Activated B cell treated with CpG ODN at 0.5 μM for 24 hours (primary cell): ENCODE data around the gene CACNA1I. TPM values are rescaled to one million over a fixed set of nuclear protein-coding genes. Genes with fewer than 3 reads are reported as not detected.

Experiments
- ATAC-seq: fragments of 200-7000 bp; cut with Tn5 transposase; one replicate; pipeline ENCODE4 v1.10.0; 2021; ENCODE audit warnings: low read depth, mild to moderate bottlenecking, moderate library complexity
- CTCF ChIA-PET: fragments of 350-600 bp; sonication (Branson Sonifier 250); formaldehyde crosslinking; loops from one replicate; lab custom pipeline; 2021; ENCODE audit warnings: antibody characterized with exemption; lab: Charles Lee
- POLR2A ChIA-PET: fragments of 350-600 bp; sonication (Branson Sonifier 250); formaldehyde crosslinking; loops from one replicate; lab custom pipeline; 2021; ENCODE audit warnings: antibody characterized with exemption; lab: Charles Lee
- DNase-seq: peaks from one replicate; pipeline ENCODE4 v3.0.0; 2022
- H3K27ac Mint-ChIP-seq: one replicate; pipeline ENCODE4 v1.8.0; 2020; ENCODE audit warnings: mixed read lengths
- H3K27me3 Mint-ChIP-seq: one replicate; pipeline ENCODE4 v1.8.0; 2021; ENCODE audit warnings: mixed read lengths
- H3K36me3 Mint-ChIP-seq: one replicate; pipeline ENCODE4 v1.8.0; 2021; ENCODE audit warnings: low read depth, mixed read lengths
- H3K4me1 Mint-ChIP-seq: one replicate; pipeline ENCODE4 v1.8.0; 2021; ENCODE audit warnings: mixed read lengths
- H3K4me3 Mint-ChIP-seq: one replicate; pipeline ENCODE4 v1.8.0; 2020; ENCODE audit warnings: mild to moderate bottlenecking, mixed read lengths
- H3K9me3 Mint-ChIP-seq: one replicate; pipeline ENCODE4 v1.8.0; 2020; ENCODE audit warnings: mixed read lengths
- CTCF ChIP-seq: fragments of 200-600 bp; IDR thresholded peaks from one replicate; pipeline ENCODE4 v1.8.0; 2022; ENCODE audit warnings: antibody characterized with exemption, mild to moderate bottlenecking
- intact Hi-C: fragments of 100-400 bp; cut with micrococcal nuclease; formaldehyde crosslinking; loops from one replicate; pipeline ENCODE4 v1.15.1; 2024
- total RNA-seq: library from RNA; stranded (reverse); gene quantifications from 2 replicates; pipeline ENCODE4 v1.2.3, GENCODE V29; 2022

The CACNA1I gene
- total RNA-seq, 1 donor from 2014 or later: not detected

- ATAC-seq (no peak), DNase-seq (no peak)
- Mint-ChIP-seq H3K4me1 (no peaks in the 10 kb centered on the region), H3K9me3 (no peaks in the 10 kb centered on the region), H3K4me3 (no peak overlapping the region), H3K27me3 (peaks cover 18% of the 10 kb centered on the region), H3K27ac (no peak overlapping the region), H3K36me3 (no peaks in the 10 kb centered on the region)
- ChIA-PET CTCF (interaction anchor here (0.8 to 1.6 kb wide), 3 partner anchors 317 to 411 kb away, joined by 3 to 6 read pairs (median 3); no protein-coding TSS in a partner anchor), POLR2A (no interaction called here)
- no peak for TF ChIP-seq CTCF
- intact Hi-C loops: no loop called here
These were observed 55.3 kb downstream of the CACNA1I start for GRCh38 chr22:39625569-39626537.

- TF ChIP-seq CTCF: no peak
- Mint-ChIP-seq H3K9me3 (no peaks in the 10 kb centered on the region), H3K27me3 (peaks cover 18% of the 10 kb centered on the region), H3K27ac (no peak overlapping the region), H3K4me1 (no peaks in the 10 kb centered on the region), H3K36me3 (no peaks in the 10 kb centered on the region), H3K4me3 (no peak overlapping the region)
- intact Hi-C loops: no loop called here
- CTCF ChIA-PET: no interaction called here
- POLR2A ChIA-PET: no interaction called here
- DNase-seq (no peak), ATAC-seq (no peak)
These were observed 56.7 kb downstream of the CACNA1I start for GRCh38 chr22:39627208-39627607.

- intact Hi-C loops: no loop called here
- Mint-ChIP-seq H3K27ac (no peak overlapping the region), H3K4me3 (no peak overlapping the region), H3K4me1 (no peaks in the 10 kb centered on the region), H3K36me3 (no peaks in the 10 kb centered on the region), H3K27me3 (peaks cover 18% of the 10 kb centered on the region), H3K9me3 (no peaks in the 10 kb centered on the region)
- ChIA-PET CTCF (no interaction called here), POLR2A (no interaction called here)
- DNase-seq: no peak
- TF ChIP-seq CTCF: no peak
- no peak for ATAC-seq
These were observed 57.5 kb downstream of the CACNA1I start for GRCh38 chr22:39627865-39628562.

- no peak for DNase-seq
- H3K27ac Mint-ChIP-seq: no peak overlapping the region
- no peaks in the 10 kb centered on the region for H3K4me1 Mint-ChIP-seq
- H3K36me3 Mint-ChIP-seq: no peaks in the 10 kb centered on the region
- H3K4me3 Mint-ChIP-seq: no peak overlapping the region
- intact Hi-C loops: no loop called here
- POLR2A ChIA-PET: no interaction called here
- no peak for TF ChIP-seq CTCF
- no peak for ATAC-seq
- peaks cover 18% of the 10 kb centered on the region for H3K27me3 Mint-ChIP-seq
- CTCF ChIA-PET: no interaction called here
- no peaks in the 10 kb centered on the region for H3K9me3 Mint-ChIP-seq
These were observed 58.1 kb downstream of the CACNA1I start for GRCh38 chr22:39628563-39629080.

- POLR2A ChIA-PET: no interaction called here
- CTCF ChIA-PET: no interaction called here
- Mint-ChIP-seq H3K27me3 (peaks cover 19% of the 10 kb centered on the region), H3K36me3 (no peaks in the 10 kb centered on the region), H3K27ac (no peak overlapping the region), H3K9me3 (no peaks in the 10 kb centered on the region), H3K4me1 (no peaks in the 10 kb centered on the region), H3K4me3 (no peak overlapping the region)
- intact Hi-C loops: no loop called here
- no peak for TF ChIP-seq CTCF
- ATAC-seq (no peak), DNase-seq (no peak)
These were observed 59.3 kb downstream of the CACNA1I start for GRCh38 chr22:39629851-39630250.
